ENCODE results near the gene RPL15.

DNA sequence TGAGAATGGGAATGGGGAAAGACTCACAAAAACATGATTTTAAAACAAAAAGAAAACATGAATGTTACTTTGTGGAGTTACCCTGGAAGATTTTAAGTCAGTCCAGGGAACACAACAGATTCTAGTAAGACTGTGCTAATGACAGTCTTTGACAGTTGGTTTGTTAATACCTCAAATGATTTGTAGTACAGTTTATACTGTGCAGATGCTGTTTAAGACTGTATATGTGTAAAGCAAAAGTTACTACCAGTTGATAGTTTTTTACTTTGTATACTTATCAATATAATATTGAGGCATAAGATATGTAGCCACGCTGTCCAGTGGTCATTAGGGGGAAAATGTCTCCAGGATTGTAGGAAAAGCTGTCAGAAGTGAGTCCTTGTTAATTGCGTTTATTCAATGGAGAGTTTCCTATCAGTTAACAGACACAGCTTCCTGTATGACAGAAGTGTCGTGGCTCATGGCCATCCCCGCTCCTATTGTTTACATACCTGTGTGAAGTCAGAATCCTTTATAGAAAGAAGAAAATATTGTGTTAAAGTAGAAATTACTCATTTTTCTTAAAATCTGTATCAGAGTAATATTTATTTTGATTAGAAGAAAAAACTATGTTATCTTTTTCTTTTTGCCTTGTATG is 36.1 kb upstream of the RPL15 start:
- no peak for TF ChIP-seq ESRRA (IDR thresholded peaks at IDR 0.05; ENCODE audit: borderline replicate concordance, low read length)
- TF ChIP-seq POLR2A (IDR thresholded peaks at IDR 0.05; ENCODE audit: low read length), result no peak
- TF ChIP-seq SMC3 (IDR thresholded peaks at IDR 0.05), result no peak
- TF ChIP-seq RAD21 (conservative IDR thresholded peaks at IDR 0.05 in 1 of 2, IDR thresholded peaks at IDR 0.05 in 1 of 2), result no peak
- TF ChIP-seq, protein P1, sequence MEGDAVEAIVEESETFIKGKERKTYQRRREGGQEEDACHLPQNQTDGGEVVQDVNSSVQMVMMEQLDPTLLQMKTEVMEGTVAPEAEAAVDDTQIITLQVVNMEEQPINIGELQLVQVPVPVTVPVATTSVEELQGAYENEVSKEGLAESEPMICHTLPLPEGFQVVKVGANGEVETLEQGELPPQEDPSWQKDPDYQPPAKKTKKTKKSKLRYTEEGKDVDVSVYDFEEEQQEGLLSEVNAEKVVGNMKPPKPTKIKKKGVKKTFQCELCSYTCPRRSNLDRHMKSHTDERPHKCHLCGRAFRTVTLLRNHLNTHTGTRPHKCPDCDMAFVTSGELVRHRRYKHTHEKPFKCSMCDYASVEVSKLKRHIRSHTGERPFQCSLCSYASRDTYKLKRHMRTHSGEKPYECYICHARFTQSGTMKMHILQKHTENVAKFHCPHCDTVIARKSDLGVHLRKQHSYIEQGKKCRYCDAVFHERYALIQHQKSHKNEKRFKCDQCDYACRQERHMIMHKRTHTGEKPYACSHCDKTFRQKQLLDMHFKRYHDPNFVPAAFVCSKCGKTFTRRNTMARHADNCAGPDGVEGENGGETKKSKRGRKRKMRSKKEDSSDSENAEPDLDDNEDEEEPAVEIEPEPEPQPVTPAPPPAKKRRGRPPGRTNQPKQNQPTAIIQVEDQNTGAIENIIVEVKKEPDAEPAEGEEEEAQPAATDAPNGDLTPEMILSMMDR (IDR thresholded peaks at IDR 0.05), result no peak
- TF ChIP-seq, protein P2, sequence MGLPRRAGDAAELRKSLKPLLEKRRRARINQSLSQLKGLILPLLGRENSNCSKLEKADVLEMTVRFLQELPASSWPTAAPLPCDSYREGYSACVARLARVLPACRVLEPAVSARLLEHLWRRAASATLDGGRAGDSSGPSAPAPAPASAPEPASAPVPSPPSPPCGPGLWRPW (IDR thresholded peaks at IDR 0.05), result no peak
